ENCODE results near the gene LONP1. TPM values are rescaled to one million over a fixed set of nuclear protein-coding genes. Genes with fewer than 3 reads are reported as not detected.

The LONP1 gene
- total and polyA plus RNA-seq, 7 donors = 58.6 to 127 (median 76.8) TPM

DNA sequence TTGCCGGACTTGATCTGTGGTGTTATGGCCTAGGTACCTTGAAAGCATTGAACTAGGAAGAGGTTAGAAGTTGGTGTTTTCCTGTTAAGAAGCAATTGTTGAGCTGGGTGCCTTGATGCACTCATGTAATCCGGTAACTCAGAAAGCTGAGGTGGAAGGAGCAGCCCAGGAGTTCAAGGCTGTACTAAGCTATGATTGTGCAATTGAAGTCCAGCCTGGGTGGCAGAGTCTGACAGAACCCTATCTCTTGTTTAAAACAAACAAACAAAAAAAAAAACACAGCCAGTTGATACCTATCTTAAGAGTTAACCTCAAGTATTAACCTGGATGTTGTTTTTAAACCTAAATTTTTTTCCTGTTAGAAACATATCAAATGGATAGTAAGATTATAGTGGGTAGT is 77.7 kb downstream of the LONP1 start:
- TF ChIP-seq, protein P1, sequence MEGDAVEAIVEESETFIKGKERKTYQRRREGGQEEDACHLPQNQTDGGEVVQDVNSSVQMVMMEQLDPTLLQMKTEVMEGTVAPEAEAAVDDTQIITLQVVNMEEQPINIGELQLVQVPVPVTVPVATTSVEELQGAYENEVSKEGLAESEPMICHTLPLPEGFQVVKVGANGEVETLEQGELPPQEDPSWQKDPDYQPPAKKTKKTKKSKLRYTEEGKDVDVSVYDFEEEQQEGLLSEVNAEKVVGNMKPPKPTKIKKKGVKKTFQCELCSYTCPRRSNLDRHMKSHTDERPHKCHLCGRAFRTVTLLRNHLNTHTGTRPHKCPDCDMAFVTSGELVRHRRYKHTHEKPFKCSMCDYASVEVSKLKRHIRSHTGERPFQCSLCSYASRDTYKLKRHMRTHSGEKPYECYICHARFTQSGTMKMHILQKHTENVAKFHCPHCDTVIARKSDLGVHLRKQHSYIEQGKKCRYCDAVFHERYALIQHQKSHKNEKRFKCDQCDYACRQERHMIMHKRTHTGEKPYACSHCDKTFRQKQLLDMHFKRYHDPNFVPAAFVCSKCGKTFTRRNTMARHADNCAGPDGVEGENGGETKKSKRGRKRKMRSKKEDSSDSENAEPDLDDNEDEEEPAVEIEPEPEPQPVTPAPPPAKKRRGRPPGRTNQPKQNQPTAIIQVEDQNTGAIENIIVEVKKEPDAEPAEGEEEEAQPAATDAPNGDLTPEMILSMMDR (IDR thresholded peaks at IDR 0.05) = no peak
- H3K27ac ChIP-seq = no peak overlapping the region
- 86 to 94% (median 91%) methylated on average over 2 of the region's 2 CpGs for WGBS, 3 donors

More for the DNA sequence above, 77.7 kb downstream of the LONP1 start:
- H3K4me3 ChIP-seq = no peak overlapping the region
- no peaks in the 10 kb centered on the region for H3K9me3 ChIP-seq
- H3K27me3 ChIP-seq (ENCODE audit: insufficient read depth in 3 of 3, low read length in 2 of 3) = no peaks in the 10 kb centered on the region
- peak in 2 of 4 donors; percentile 42 for ATAC-seq
- peaks cover 10 to 61% of the 10 kb centered on the region in 2 donors for H3K36me3 ChIP-seq (ENCODE audit: insufficient read depth in 1 of 2, low read depth in 1 of 2)
- H3K4me1 ChIP-seq = peaks cover 16% of the 10 kb centered on the region
- intact Hi-C loops (cut with DNase I) = loop anchor here in 1 of 2 donors (5.0 kb wide), 1 partner anchor 35 kb away; no protein-coding TSS in a partner anchor
- no peak for DNase-seq

Other genes starting within 250 kb of the LONP1 start
- gene TINCR, start 152.2 kb downstream of the LONP1 start, total RNA-seq = under 1 TPM in 3 of 4 donors, not detected in 1; 0.09 to 0.38 (median 0.27) TPM
- gene TINCR, start 152.2 kb downstream of the LONP1 start, polyA plus RNA-seq = under 1 TPM in 2 of 3 donors, not detected in 1; 0.06 to 0.18 TPM
- gene SAFB2, start 97.4 kb downstream of the LONP1 start, total RNA-seq = 10 to 100 TPM; 30.4 to 52.9 (median 45.6) TPM
- 10 to 100 TPM; 31.0 to 45.2 (median 31.3) TPM for gene SAFB2, start 97.4 kb downstream of the LONP1 start, polyA plus RNA-seq
- 10 to 100 TPM; 51.3 to 88.9 (median 65.1) TPM for gene SAFB, start 97.1 kb downstream of the LONP1 start, total RNA-seq
- 10 to 100 TPM; 53.7 to 83.1 (median 61.0) TPM for gene SAFB, start 97.1 kb downstream of the LONP1 start, polyA plus RNA-seq
- 100 to 1,000 TPM; 103 to 133 (median 119) TPM for gene MICOS13, start 39.6 kb downstream of the LONP1 start, total RNA-seq
- 100 to 1,000 TPM; 138 to 245 (median 234) TPM for gene MICOS13, start 39.6 kb downstream of the LONP1 start, polyA plus RNA-seq
- 1 to 10 TPM; 4.5 to 6.2 (median 4.6) TPM for gene HSD11B1L, start 39.1 kb downstream of the LONP1 start, total RNA-seq
- 10 to 100 TPM in 2 of 3 donors, 1 to 10 TPM in 1; 4.7 to 15.6 (median 11.7) TPM for gene HSD11B1L, start 39.1 kb downstream of the LONP1 start, polyA plus RNA-seq
- 100 to 1,000 TPM; 440 to 572 (median 473) TPM for gene RPL36, start 29.9 kb downstream of the LONP1 start, total RNA-seq
- gene RPL36, start 29.9 kb downstream of the LONP1 start, polyA plus RNA-seq = 100 to 1,000 TPM; 647 to 814 (median 648) TPM
- gene CATSPERD, start 491 bp upstream of the LONP1 start, total RNA-seq = not detected
- gene CATSPERD, start 491 bp upstream of the LONP1 start, polyA plus RNA-seq = not detected
- 1 to 10 TPM in 3 of 4 donors, under 1 TPM in 1; 0.92 to 2.3 (median 1.5) TPM for gene PRR22, start 64.6 kb upstream of the LONP1 start, total RNA-seq
- 1 to 10 TPM in 1 of 3 donors, under 1 TPM in 2; 0.57 to 2.7 (median 0.87) TPM for gene PRR22, start 64.6 kb upstream of the LONP1 start, polyA plus RNA-seq
- 10 to 100 TPM; 13.4 to 29.9 (median 20.6) TPM for gene DUS3L, start 71.0 kb upstream of the LONP1 start, total RNA-seq
- gene DUS3L, start 71.0 kb upstream of the LONP1 start, polyA plus RNA-seq = 10 to 100 TPM; 23.2 to 40.1 (median 26.8) TPM
- not detected for gene NRTN, start 84.9 kb upstream of the LONP1 start, total RNA-seq
- gene NRTN, start 84.9 kb upstream of the LONP1 start, polyA plus RNA-seq = not detected
- not detected for gene FUT6, start 119.6 kb upstream of the LONP1 start, total RNA-seq
- under 1 TPM in 2 of 3 donors, not detected in 1; 0.03 TPM for gene FUT6, start 119.6 kb upstream of the LONP1 start, polyA plus RNA-seq
- gene FUT3, start 131.3 kb upstream of the LONP1 start, total RNA-seq = under 1 TPM in 1 of 4 donors, not detected in 3; 0.19 TPM
- gene FUT3, start 131.3 kb upstream of the LONP1 start, polyA plus RNA-seq = under 1 TPM in 1 of 3 donors, not detected in 2; 0.03 TPM
- not detected for gene FUT5, start 150.4 kb upstream of the LONP1 start, total RNA-seq
- gene FUT5, start 150.4 kb upstream of the LONP1 start, polyA plus RNA-seq = not detected
- gene NDUFA11, start 183.6 kb upstream of the LONP1 start, total RNA-seq = 100 to 1,000 TPM; 240 to 367 (median 285) TPM
- 100 to 1,000 TPM; 373 to 503 (median 438) TPM for gene NDUFA11, start 183.6 kb upstream of the LONP1 start, polyA plus RNA-seq
- gene VMAC, start 184.7 kb upstream of the LONP1 start, total RNA-seq = 1 to 10 TPM in 2 of 4 donors, under 1 TPM in 2; 0.73 to 3.0 (median 1.2) TPM
- gene VMAC, start 184.7 kb upstream of the LONP1 start, polyA plus RNA-seq = 1 to 10 TPM in 1 of 3 donors, under 1 TPM in 2; 0.82 to 2.2 (median 0.89) TPM
- 1 to 10 TPM; 1.3 to 2.9 (median 1.5) TPM for gene CAPS, start 194.1 kb upstream of the LONP1 start, total RNA-seq
- 1 to 10 TPM; 1.2 to 1.7 (median 1.5) TPM for gene CAPS, start 194.1 kb upstream of the LONP1 start, polyA plus RNA-seq

All from psoas muscle (tissue), 8 donors.